SU-DHL-6 (cell line): ENCODE measurements around the gene LHPP.

Source experiments
- EZH2phosphoT487 ChIP-seq: fragments of 200-600 bp; sonication (generic), shearing (Covaris generic); conservative IDR thresholded peaks from 2 replicates; pipeline ENCODE4 v1.6.1; 2018; ENCODE audit warnings: mild to moderate bottlenecking, antibody characterized with exemption, low read length, moderate library complexity, mixed read lengths
- TF ChIP-seq, protein P1 (sequence below): fragments of 200-600 bp; sonication (generic); IDR thresholded peaks from one replicate; pipeline ENCODE4 v1.5.1; 2017; ENCODE audit warnings: antibody characterized with exemption, mild to moderate bottlenecking, low read length, moderate library complexity; ENCODE audit not compliant: insufficient read depth, poor library complexity, severe bottlenecking

DNA sequence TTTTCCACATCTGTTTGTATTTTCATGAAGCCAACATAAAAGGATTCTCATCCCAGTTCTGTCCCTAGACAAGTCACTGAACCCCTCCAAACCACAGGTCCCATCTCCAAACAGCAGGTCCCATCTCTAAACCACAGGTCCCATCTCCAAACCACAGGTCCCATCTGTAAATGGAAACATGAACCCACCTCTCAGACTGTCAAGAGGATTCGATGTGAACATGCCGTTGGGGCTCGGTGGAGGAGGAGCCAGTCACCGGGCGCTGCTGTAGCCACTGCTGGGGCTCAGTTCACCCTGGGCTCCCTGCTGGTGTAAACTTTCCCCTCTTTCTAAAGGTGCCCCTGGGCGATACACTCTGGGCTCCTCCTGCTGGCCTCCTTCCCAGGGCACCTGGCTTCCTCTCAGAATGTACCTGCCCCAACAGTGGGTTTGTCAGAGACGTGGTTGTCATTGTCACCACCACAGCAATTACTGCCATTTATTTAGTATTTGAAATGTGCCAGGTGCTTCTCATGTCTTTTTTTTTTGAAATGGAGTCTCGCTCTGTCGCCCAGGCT lies 13.0 kb downstream of the LHPP start:
- TF ChIP-seq EZH2phosphoT487 = no peak
- TF ChIP-seq, protein P1, sequence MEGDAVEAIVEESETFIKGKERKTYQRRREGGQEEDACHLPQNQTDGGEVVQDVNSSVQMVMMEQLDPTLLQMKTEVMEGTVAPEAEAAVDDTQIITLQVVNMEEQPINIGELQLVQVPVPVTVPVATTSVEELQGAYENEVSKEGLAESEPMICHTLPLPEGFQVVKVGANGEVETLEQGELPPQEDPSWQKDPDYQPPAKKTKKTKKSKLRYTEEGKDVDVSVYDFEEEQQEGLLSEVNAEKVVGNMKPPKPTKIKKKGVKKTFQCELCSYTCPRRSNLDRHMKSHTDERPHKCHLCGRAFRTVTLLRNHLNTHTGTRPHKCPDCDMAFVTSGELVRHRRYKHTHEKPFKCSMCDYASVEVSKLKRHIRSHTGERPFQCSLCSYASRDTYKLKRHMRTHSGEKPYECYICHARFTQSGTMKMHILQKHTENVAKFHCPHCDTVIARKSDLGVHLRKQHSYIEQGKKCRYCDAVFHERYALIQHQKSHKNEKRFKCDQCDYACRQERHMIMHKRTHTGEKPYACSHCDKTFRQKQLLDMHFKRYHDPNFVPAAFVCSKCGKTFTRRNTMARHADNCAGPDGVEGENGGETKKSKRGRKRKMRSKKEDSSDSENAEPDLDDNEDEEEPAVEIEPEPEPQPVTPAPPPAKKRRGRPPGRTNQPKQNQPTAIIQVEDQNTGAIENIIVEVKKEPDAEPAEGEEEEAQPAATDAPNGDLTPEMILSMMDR = no peak
